ENCODE measurements around the gene PNPLA5.

PNPLA5 gene

DNA sequence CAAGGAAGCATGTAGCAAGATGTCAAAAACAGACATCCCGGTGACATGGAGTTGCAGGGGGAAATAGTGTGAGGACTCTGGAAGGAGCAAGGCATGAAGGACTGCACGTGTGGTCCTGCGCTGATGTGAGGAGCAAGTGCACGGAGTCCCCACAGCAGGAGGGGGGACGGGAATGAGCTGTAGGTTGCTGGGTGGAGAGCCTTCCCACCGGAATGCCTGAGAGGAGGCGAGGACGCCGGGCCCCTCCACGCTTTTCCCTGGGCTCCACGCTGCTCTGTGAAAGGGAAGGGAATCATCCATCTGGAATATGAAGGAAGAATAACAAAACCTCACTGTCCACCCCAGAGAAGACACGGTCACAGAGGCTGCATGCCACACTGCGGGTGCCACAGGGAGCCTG is 56.1 kb downstream of the PNPLA5 start:
- no peak overlapping the region for H3K4me2 ChIP-seq (ENCODE audit: low read length)

DNA sequence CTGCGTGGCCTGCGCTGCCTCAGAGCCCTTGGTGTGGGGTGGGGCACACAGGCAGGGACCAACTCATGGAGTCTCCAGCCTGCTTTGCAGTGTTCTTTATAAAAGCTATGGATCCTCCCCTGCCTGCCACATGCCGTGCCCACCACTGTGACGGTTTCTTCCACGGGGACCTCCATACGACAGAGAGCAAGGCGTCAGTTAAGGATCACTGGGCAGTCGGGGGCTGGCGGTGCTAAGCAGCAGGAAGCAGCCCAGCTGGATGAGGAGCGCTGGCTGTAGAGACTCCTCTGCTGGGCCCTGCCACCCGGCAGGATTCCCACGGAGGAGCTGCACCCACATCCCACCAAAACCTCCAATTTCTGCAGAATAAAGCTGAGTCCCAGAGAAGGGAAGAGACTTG is 56.6 kb downstream of the PNPLA5 start:
- no peak overlapping the region for H3K4me2 ChIP-seq (ENCODE audit: low read length)
- no peaks in the 10 kb centered on the region for H4K20me1 ChIP-seq (ENCODE audit: insufficient read depth, low read length)
- no peak overlapping the region for H3K9ac ChIP-seq (ENCODE audit: low read length)
- H3K36me3 ChIP-seq (replicated peaks; ENCODE audit: low read depth, low read length) = no peaks in the 10 kb centered on the region
- no peak overlapping the region for H3K27ac ChIP-seq (ENCODE audit: low read length)
- H2AFZ ChIP-seq (ENCODE audit: low read depth, low read length) = no peak overlapping the region
- H3K4me3 ChIP-seq (ENCODE audit: low read length) = no peak overlapping the region
- no peaks in the 10 kb centered on the region for H3K9me3 ChIP-seq (ENCODE audit: insufficient read depth, low read length)
- TF ChIP-seq EZH2phosphoT487 (IDR thresholded peaks at IDR 0.05; ENCODE audit: low read depth) = no peak
- TF ChIP-seq, protein P1, sequence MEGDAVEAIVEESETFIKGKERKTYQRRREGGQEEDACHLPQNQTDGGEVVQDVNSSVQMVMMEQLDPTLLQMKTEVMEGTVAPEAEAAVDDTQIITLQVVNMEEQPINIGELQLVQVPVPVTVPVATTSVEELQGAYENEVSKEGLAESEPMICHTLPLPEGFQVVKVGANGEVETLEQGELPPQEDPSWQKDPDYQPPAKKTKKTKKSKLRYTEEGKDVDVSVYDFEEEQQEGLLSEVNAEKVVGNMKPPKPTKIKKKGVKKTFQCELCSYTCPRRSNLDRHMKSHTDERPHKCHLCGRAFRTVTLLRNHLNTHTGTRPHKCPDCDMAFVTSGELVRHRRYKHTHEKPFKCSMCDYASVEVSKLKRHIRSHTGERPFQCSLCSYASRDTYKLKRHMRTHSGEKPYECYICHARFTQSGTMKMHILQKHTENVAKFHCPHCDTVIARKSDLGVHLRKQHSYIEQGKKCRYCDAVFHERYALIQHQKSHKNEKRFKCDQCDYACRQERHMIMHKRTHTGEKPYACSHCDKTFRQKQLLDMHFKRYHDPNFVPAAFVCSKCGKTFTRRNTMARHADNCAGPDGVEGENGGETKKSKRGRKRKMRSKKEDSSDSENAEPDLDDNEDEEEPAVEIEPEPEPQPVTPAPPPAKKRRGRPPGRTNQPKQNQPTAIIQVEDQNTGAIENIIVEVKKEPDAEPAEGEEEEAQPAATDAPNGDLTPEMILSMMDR (IDR thresholded peaks at IDR 0.05; ENCODE audit: low read depth, low read length) = no peak
- H3K79me2 ChIP-seq (ENCODE audit: low read length) = no peaks in the 10 kb centered on the region
- no peaks in the 10 kb centered on the region for H3K4me1 ChIP-seq (ENCODE audit: low read length)
- no peaks in the 10 kb centered on the region; the same call in 1 of the 2 replicates for H3K27me3 ChIP-seq (ENCODE audit: low read depth, low read length)

More for the DNA sequence above, 56.1 kb downstream of the PNPLA5 start:
- Histone ChIP-seq H3K79me2 (ENCODE audit: low read length) (no peaks in the 10 kb centered on the region), H3K36me3 (replicated peaks; ENCODE audit: low read depth, low read length) (no peaks in the 10 kb centered on the region), H4K20me1 (ENCODE audit: insufficient read depth, low read length) (no peaks in the 10 kb centered on the region), H3K9ac (ENCODE audit: low read length) (no peak overlapping the region), H3K27me3 (ENCODE audit: low read depth, low read length) (no peaks in the 10 kb centered on the region), H3K27ac (ENCODE audit: low read length) (no peak overlapping the region), H3K4me1 (ENCODE audit: low read length) (no peaks in the 10 kb centered on the region), H2AFZ (ENCODE audit: low read depth, low read length) (no peak overlapping the region), H3K4me3 (ENCODE audit: low read length) (no peak overlapping the region), H3K9me3 (ENCODE audit: insufficient read depth, low read length) (no peaks in the 10 kb centered on the region)
- no peak for TF ChIP-seq EZH2phosphoT487 (IDR thresholded peaks at IDR 0.05; ENCODE audit: low read depth)
- TF ChIP-seq, protein P1 (IDR thresholded peaks at IDR 0.05; ENCODE audit: low read depth, low read length) = no peak

DNA sequence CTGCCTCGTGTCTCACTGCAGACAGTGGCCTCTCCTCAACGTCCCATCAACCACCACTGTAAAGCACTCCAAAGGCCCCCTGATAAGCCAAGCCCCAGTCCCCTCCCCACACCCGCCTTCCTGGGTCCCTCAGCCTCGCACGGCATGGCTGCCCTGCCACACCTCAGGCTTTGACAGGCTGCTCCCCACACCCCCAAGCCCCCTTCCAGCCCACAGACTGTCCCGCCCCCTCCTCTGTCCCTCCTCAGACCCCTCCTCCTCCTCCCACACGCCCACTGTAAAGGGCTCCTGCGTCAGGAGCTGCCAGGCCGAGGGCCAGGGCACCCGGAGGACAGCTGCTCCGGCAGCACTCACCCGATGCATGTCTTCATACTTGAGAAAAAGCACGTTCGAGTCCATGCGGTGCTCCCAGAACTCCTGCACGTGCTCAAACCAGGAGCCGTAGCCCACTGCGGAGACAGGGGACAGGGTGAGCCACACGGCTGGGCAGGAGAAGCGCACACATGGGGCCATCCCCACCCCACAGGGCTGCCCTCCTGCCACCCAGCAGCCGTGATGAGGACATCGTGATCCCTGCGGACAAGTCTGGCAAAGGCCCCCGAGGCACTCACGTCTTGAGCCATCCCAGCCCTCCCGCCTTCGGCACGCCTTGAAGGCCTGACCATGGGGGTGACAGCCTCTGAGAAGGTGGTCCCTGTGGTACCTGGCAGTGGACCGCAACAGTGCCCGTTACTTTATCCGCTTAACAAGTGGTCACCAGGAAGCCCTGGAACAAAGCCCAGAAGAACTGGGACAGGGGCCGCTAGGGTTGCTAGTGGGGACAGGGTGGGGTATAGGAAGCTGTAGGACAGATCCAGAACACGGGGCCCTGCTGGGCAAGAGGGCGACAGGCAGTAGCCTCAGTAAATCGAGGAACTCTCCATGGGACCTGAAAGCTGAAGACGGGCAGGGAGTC is 58.2 kb downstream of the PNPLA5 start:
- Histone ChIP-seq H3K79me2 (ENCODE audit: low read length) (no peaks in the 10 kb centered on the region), H3K27ac (ENCODE audit: low read length) (no peak overlapping the region), H3K36me3 (replicated peaks; ENCODE audit: low read depth, low read length) (no peaks in the 10 kb centered on the region), H3K9me3 (ENCODE audit: insufficient read depth, low read length) (no peaks in the 10 kb centered on the region), H3K27me3 (ENCODE audit: low read depth, low read length) (no peaks in the 10 kb centered on the region; the same call in 1 of the 2 replicates), H2AFZ (ENCODE audit: low read depth, low read length) (no peak overlapping the region), H3K9ac (ENCODE audit: low read length) (no peak overlapping the region), H4K20me1 (ENCODE audit: insufficient read depth, low read length) (no peaks in the 10 kb centered on the region), H3K4me3 (ENCODE audit: low read length) (no peak overlapping the region), H3K4me2 (ENCODE audit: low read length) (no peak overlapping the region), H3K4me1 (ENCODE audit: low read length) (no peaks in the 10 kb centered on the region)
- no peak for TF ChIP-seq EZH2phosphoT487 (IDR thresholded peaks at IDR 0.05; ENCODE audit: low read depth)
- TF ChIP-seq, protein P1 (IDR thresholded peaks at IDR 0.05; ENCODE audit: low read depth, low read length) = no peak

DNA sequence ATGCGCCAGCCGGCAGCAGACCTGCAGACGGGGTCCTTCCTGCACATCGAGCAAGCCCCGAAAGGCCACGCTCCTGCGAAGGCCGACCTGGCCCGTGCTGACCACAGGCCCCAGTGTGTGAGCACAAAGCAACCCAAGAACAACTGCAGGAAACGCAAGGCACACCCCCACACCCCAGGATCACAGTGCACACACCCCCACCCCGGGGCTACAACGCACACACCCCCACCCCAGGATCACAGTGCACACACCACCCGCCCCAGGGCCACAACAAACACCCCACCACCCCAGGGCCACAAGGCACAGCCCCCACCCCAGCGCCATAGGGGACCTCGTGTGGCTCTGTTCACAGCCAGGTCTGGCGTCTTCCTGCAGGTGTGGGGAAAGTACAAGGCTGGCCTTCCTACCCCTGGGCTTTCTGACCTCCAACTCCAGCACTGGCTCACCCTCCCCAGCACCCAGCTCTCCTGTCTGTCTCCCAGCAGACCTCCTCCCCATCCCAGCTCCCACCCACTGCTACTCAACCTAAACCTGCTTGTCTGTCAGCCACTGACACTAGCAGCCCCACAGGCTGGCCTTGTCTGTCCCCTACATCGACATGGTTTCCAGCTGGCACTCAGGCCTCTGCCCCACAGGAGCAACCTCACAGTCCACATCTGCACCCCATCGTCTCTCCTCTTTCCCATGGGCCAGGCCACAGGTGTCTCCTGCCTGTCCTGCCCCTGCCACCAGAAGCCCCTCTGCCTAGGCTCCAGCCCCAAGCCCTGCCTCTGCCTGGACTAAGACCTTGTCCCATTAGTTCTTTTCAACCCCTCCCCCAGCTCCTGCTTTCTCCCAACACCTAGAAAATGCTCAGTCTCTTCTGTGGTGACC is 59.2 kb downstream of the PNPLA5 start:
- no peak overlapping the region for H3K9ac ChIP-seq (ENCODE audit: low read length)
- H3K9me3 ChIP-seq (ENCODE audit: insufficient read depth, low read length) = no peaks in the 10 kb centered on the region
- TF ChIP-seq EZH2phosphoT487 (IDR thresholded peaks at IDR 0.05; ENCODE audit: low read depth) = no peak
- TF ChIP-seq, protein P1 (IDR thresholded peaks at IDR 0.05; ENCODE audit: low read depth, low read length) = no peak
- H3K4me2 ChIP-seq (ENCODE audit: low read length) = no peak overlapping the region
- no peak overlapping the region for H3K27ac ChIP-seq (ENCODE audit: low read length)
- no peak overlapping the region for H3K4me3 ChIP-seq (ENCODE audit: low read length)
- no peaks in the 10 kb centered on the region for H3K36me3 ChIP-seq (replicated peaks; ENCODE audit: low read depth, low read length)
- no peaks in the 10 kb centered on the region for H3K79me2 ChIP-seq (ENCODE audit: low read length)
- H3K4me1 ChIP-seq (ENCODE audit: low read length) = no peaks in the 10 kb centered on the region
- H4K20me1 ChIP-seq (ENCODE audit: insufficient read depth, low read length) = no peaks in the 10 kb centered on the region
- no peak overlapping the region for H2AFZ ChIP-seq (ENCODE audit: low read depth, low read length)
- no peaks in the 10 kb centered on the region; the same call in 1 of the 2 replicates for H3K27me3 ChIP-seq (ENCODE audit: low read depth, low read length)
